IPS DF 6.9 (cell line): ENCODE results near the gene SYT3.

Experiments used
- DNase-seq: peaks from one replicate; pipeline ENCODE4 v3.0.0-alpha.2; 2013; ENCODE audit warnings: low read depth, low spot score
- H3K27ac ChIP-seq: one replicate; pipeline ENCODE4 v1.5.1; 2013; ENCODE audit warnings: low read length, control low read depth
- H3K27me3 ChIP-seq: 2 replicates; pipeline ENCODE4 v1.6.1; 2013; ENCODE audit warnings: mild to moderate bottlenecking, low read length; ENCODE audit not compliant: control insufficient read depth, insufficient read depth
- H3K36me3 ChIP-seq: 2 replicates; pipeline ENCODE4 v1.6.1; 2013; ENCODE audit warnings: low read length; ENCODE audit not compliant: control insufficient read depth, insufficient read depth
- H3K4me1 ChIP-seq: 2 replicates; pipeline ENCODE4 v1.6.1; 2013; ENCODE audit warnings: low read length; ENCODE audit not compliant: control insufficient read depth, insufficient read depth
- H3K4me3 ChIP-seq: 2 replicates; pipeline ENCODE4 v1.5.1; 2013; ENCODE audit warnings: mild to moderate bottlenecking, low read length
- H3K9me3 ChIP-seq: 2 replicates; pipeline ENCODE4 v1.6.1; 2013; ENCODE audit warnings: low read length, inconsistent platforms; ENCODE audit not compliant: control insufficient read depth, insufficient read depth
- WGBS: extraction: QIAGEN DNeasy Blood & Tissue Kit; methylation state at CpG from one replicate; pipeline ENCODE4 v1.1.7; 2013; ENCODE audit warnings: mixed read lengths, missing lambda C conversion rate; ENCODE audit not compliant: insufficient read length, insufficient coverage; 5-methylcytosine and 5-hydroxymethylcytosine counted together

The SYT3 gene

DNA sequence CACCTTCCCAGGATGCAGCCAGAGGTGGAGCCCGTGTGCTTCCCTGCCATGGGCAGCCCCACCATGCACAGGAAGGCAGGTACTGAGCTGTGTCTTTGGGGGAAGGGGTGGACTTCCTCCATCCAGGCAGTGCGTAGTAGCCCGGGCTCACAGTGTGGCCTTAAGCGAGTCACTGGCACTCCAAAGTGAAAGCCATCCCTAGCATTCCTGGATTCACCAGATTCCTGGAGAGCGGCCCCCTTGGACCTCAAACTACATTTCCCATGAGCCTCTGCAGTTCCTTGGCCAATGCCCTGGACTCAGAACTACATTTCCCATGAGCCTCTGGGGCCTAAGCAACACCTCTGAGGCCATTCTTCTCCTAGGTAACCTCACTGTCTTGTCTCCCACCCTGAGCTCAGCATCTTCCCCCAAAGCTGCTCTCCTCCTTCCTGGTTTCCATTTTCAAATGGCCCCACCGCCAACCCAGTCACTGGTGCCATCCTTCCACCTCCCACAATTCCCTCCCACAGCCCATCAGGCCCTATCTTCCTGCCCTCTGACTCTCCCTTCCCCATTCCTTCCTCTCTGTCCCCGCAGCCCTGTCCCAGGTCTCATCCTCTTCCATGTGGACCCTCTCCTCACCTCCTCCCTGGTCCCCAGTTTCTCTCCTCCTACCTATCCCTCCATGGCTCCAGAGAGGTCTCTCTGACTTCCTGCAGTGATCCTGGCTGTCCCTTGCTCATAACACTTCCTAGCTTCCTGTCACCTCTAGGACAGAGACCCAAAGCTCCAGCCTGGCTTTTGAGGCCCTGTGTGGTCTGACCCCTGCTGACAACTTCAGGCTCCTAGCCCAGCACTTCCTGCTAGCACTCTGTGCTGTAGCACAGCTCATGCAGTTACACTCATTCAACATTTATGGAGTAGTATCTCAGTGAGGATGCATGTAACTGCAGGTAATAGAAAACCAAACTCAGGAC lies 10.0 kb upstream of the SYT3 start, which contains the start of gene C19orf81:
Gene C19orf81, plus strand, starts transcription at position 13 of the 959 bp plus-strand sequence. Its CDS starts 0 bp downstream, at position 13.
- no peak within 1 kb of the TSS for H3K27ac ChIP-seq
- DNase-seq = no peak
- H3K36me3 ChIP-seq = no peaks in the 10 kb centered on the region
- H3K4me3 ChIP-seq = no peak within 1 kb of the TSS
- no CpG with 5 or more reads among the region's 7 CpGs for WGBS
- H3K4me1 ChIP-seq = no peaks in the 10 kb centered on the region
- no peaks in the 10 kb centered on the region for H3K27me3 ChIP-seq
- H3K9me3 ChIP-seq = peaks cover 21% of the 10 kb centered on the region

GRCh38 chr19:50648659-50649058 lies 9.0 kb upstream of the SYT3 start:
- no CpG with 5 or more reads among the region's 5 CpGs for WGBS
- H3K4me1 ChIP-seq = no peaks in the 10 kb centered on the region
- H3K27me3 ChIP-seq = no peaks in the 10 kb centered on the region
- peaks cover 24% of the 10 kb centered on the region for H3K9me3 ChIP-seq
- no peaks in the 10 kb centered on the region for H3K36me3 ChIP-seq
- no peak overlapping the region for H3K27ac ChIP-seq
- no peak for DNase-seq
- no peak overlapping the region for H3K4me3 ChIP-seq

DNA sequence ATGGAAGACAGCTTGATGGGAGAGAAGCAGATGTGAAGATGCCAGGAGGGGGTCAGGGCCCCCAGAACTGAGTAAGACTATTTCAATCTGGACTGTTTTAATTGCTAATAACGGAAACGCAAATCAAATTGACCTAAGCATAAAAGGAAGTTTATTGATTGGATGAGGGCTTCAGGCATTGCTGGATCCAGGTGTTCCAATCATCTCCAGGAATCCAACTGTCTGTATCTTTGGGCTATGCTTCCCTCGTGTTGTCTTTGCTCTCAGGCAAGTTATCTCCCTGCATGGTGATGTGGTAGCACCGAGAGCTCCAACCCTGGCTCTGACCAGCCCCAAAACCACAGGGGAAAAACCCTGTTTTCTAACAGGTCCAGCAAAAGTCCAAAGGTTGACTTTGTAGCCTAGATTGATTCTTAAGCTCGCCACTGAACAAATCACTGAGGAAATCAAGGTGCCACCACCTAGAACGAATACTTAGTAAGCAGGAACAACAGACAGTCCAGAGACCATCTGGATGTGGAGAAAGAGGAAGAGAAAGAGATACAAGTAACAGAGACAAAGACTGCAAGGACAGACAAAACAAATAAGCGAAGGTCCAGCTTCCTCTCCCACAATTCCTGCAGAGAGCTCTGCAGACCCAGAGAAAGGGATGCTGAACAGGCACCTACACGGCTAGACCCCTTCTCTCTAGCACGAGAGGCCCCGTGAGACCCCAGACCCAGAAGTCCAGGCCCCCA lies 8.4 kb upstream of the SYT3 start:
- H3K4me1 ChIP-seq = no peaks in the 10 kb centered on the region
- DNase-seq = no peak
- H3K4me3 ChIP-seq = no peak overlapping the region
- WGBS = no CpG with 5 or more reads among the region's 10 CpGs
- no peak overlapping the region for H3K27ac ChIP-seq
- H3K36me3 ChIP-seq = no peaks in the 10 kb centered on the region
- H3K27me3 ChIP-seq = no peaks in the 10 kb centered on the region
- H3K9me3 ChIP-seq = peaks cover 25% of the 10 kb centered on the region

- Histone ChIP-seq H3K4me1 (no peaks in the 10 kb centered on the region), H3K27me3 (no peaks in the 10 kb centered on the region), H3K9me3 (peaks cover 26% of the 10 kb centered on the region), H3K36me3 (no peaks in the 10 kb centered on the region), H3K4me3 (no peak overlapping the region), H3K27ac (no peak overlapping the region)
- WGBS = no CpG with 5 or more reads among the region's 6 CpGs
- no peak for DNase-seq
Observed at GRCh38 chr19:50646074-50646807, 6.6 kb upstream of the SYT3 start.

GRCh38 chr19:50645107-50645506 lies 5.4 kb upstream of the SYT3 start:
- no peak for DNase-seq
- peaks cover 26% of the 10 kb centered on the region for H3K9me3 ChIP-seq
- no peak overlapping the region for H3K4me3 ChIP-seq
- no peaks in the 10 kb centered on the region for H3K36me3 ChIP-seq
- WGBS = no CpG with 5 or more reads among the region's 6 CpGs
- no peak overlapping the region for H3K27ac ChIP-seq
- no peaks in the 10 kb centered on the region for H3K27me3 ChIP-seq
- H3K4me1 ChIP-seq = no peaks in the 10 kb centered on the region

- 100% methylated on average over 1 of the region's 1 CpG for WGBS
- Histone ChIP-seq H3K4me1 (no peaks in the 10 kb centered on the region), H3K4me3 (no peak overlapping the region), H3K9me3 (peaks cover 22% of the 10 kb centered on the region), H3K27me3 (no peaks in the 10 kb centered on the region), H3K36me3 (no peaks in the 10 kb centered on the region), H3K27ac (no peak overlapping the region)
- no peak for DNase-seq
Observed at GRCh38 chr19:50644315-50644915, 4.7 kb upstream of the SYT3 start.

DNA sequence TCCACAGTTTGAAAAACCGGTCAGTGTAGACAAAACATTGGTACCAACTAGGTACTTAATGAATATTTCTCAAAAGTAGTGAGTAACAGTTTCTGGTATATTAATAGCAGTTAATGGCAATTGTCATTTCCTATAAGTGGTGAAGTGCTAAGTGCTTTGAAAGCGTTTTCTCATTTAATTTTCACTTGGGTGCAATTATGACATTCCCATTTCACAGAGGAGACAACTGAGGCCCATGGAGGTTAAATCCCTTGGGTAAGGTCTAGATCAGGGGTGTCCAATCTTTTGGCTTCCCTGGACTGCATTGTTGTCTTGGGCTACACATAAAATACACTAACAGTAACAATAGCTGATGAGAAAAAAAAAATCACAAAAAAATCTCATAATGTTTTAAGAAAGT lies 687 bp upstream of the SYT3 start:
- no peaks in the 10 kb centered on the region for H3K27me3 ChIP-seq
- H3K36me3 ChIP-seq = no peaks in the 10 kb centered on the region
- H3K27ac ChIP-seq = no peak overlapping the region
- H3K9me3 ChIP-seq = peaks cover 27% of the 10 kb centered on the region
- no CpG with 5 or more reads among the region's 2 CpGs for WGBS
- H3K4me3 ChIP-seq = no peak overlapping the region
- no peaks in the 10 kb centered on the region for H3K4me1 ChIP-seq
- no peak for DNase-seq

GRCh38 chr19:50638600-50638999 lies 1.1 kb downstream of the SYT3 start:
- 100% methylated on average over 3 of the region's 10 CpGs for WGBS
- Histone ChIP-seq H3K27ac (no peak overlapping the region), H3K9me3 (peaks cover 26% of the 10 kb centered on the region), H3K27me3 (no peaks in the 10 kb centered on the region), H3K36me3 (no peaks in the 10 kb centered on the region), H3K4me3 (no peak overlapping the region), H3K4me1 (no peaks in the 10 kb centered on the region)
- DNase-seq = no peak

- Histone ChIP-seq H3K4me1 (no peaks in the 10 kb centered on the region), H3K4me3 (no peak overlapping the region), H3K36me3 (no peaks in the 10 kb centered on the region), H3K27me3 (no peaks in the 10 kb centered on the region), H3K27ac (no peak overlapping the region), H3K9me3 (peaks cover 24% of the 10 kb centered on the region)
- no peak for DNase-seq
- no CpG with 5 or more reads among the region's 5 CpGs for WGBS
Observed at GRCh38 chr19:50636317-50637085, 3.2 kb downstream of the SYT3 start.
